Kidney epithelial cell (primary cell): ENCODE measurements around the gene SLC38A9. TPM values are rescaled to one million over a fixed set of nuclear protein-coding genes. Genes with fewer than 3 reads are reported as not detected.
"Not testable (repeated sequence)": the region's sequence is repeated elsewhere in the genome, so short reads cannot be mapped to it uniquely, and the experiment has no call there.

Experiments
- DNase-seq: peaks from one replicate; pipeline ENCODE4 v3.0.0-alpha.2; 2010; ENCODE audit warnings: low read depth
- H3K27me3 ChIP-seq: 2 replicates; pipeline ENCODE4 v1.6.0; 2011; ENCODE audit warnings: low read length; ENCODE audit not compliant: control insufficient read depth, insufficient read depth
- H3K36me3 ChIP-seq: 2 replicates; pipeline ENCODE4 v1.5.1; 2011; ENCODE audit warnings: low read length; ENCODE audit not compliant: control insufficient read depth, insufficient read depth
- H3K4me3 ChIP-seq: 2 replicates; pipeline ENCODE4 v1.5.1; 2011; ENCODE audit warnings: low read depth, mild to moderate bottlenecking, control low read depth, low read length
- total RNA-seq: library from RNA; depleted of rRNA; stranded (reverse); fragments of >200 nt; gene quantifications from 2 replicates; pipeline ENCODE4 v1.2.3, GENCODE V29; 2015
- TF ChIP-seq, protein P1 (sequence below): IDR thresholded peaks from 2 replicates; pipeline ENCODE4 v1.5.1; 2011; ENCODE audit warnings: mild to moderate bottlenecking, moderate library complexity, low read length, control low read depth, inconsistent platforms; ENCODE audit not compliant: insufficient read depth, poor library complexity, severe bottlenecking

The SLC38A9 gene
- total RNA-seq, 1 donor from 2014 or later: 21.5 TPM

DNA sequence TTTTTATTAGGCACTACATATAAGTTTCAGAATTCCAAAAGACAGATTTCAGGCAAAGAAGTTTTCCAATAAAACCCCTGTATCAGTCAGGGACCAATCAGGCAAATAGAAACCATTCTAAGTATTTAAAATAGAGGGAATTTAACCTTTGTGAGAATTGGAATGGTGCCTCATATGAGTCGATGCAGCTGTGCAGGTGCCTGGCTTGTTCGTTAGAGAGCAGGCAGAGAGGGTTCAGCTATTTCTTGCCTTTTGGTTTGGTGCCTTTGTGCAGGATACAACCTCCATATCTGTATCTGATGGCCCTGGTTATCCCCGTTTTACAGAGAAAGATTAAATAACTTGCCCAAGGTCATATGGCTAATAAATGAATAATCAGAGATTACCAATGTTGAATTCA is 19.7 kb upstream of the SLC38A9 start:
- TF ChIP-seq, protein P1, sequence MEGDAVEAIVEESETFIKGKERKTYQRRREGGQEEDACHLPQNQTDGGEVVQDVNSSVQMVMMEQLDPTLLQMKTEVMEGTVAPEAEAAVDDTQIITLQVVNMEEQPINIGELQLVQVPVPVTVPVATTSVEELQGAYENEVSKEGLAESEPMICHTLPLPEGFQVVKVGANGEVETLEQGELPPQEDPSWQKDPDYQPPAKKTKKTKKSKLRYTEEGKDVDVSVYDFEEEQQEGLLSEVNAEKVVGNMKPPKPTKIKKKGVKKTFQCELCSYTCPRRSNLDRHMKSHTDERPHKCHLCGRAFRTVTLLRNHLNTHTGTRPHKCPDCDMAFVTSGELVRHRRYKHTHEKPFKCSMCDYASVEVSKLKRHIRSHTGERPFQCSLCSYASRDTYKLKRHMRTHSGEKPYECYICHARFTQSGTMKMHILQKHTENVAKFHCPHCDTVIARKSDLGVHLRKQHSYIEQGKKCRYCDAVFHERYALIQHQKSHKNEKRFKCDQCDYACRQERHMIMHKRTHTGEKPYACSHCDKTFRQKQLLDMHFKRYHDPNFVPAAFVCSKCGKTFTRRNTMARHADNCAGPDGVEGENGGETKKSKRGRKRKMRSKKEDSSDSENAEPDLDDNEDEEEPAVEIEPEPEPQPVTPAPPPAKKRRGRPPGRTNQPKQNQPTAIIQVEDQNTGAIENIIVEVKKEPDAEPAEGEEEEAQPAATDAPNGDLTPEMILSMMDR: no peak
- DNase-seq: no peak
- Histone ChIP-seq H3K4me3 (no peak overlapping the region), H3K36me3 (no peaks in the 10 kb centered on the region), H3K27me3 (no peaks in the 10 kb centered on the region)

DNA sequence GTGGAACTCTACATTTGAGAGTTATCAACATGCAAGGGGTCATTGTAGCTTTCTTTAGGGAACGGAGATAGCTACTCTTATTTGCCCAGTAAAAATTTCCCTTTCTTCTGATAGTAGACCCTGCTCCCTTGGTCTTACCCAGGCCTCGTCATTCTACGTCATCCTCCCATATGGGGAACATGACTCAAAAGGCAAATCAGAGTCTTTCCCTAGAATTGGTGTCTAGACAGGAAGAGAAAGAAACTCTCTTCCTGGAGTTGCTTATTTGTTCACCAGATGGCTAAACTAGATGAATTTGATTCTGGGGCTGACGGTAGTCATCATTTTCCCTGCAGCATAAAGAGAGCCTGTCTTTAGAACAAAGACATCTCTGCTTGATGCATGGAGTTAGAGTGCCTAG is 12.2 kb upstream of the SLC38A9 start:
- Histone ChIP-seq H3K4me3 (no peak overlapping the region), H3K36me3 (no peaks in the 10 kb centered on the region), H3K27me3 (no peaks in the 10 kb centered on the region)
- no peak for DNase-seq
- TF ChIP-seq, protein P1: no peak

- H3K4me3 ChIP-seq: no peak overlapping the region
- H3K36me3 ChIP-seq: no peaks in the 10 kb centered on the region
- H3K27me3 ChIP-seq: no peaks in the 10 kb centered on the region
- TF ChIP-seq, protein P1: no peak
- DNase-seq: no peak
These were observed 8.1 kb upstream of the SLC38A9 start for GRCh38 chr5:55720188-55720703.

- H3K4me3 ChIP-seq, H3K36me3 ChIP-seq, DNase-seq, H3K27me3 ChIP-seq: not testable (repeated sequence)
These were observed 6.9 kb upstream of the SLC38A9 start for GRCh38 chr5:55719026-55719425.

- Histone ChIP-seq H3K36me3 (no peaks in the 10 kb centered on the region), H3K27me3 (no peaks in the 10 kb centered on the region), H3K4me3 (no peak overlapping the region)
- no peak for DNase-seq
- TF ChIP-seq, protein P1: no peak
These were observed 3.5 kb upstream of the SLC38A9 start for GRCh38 chr5:55715519-55716078.

DNA sequence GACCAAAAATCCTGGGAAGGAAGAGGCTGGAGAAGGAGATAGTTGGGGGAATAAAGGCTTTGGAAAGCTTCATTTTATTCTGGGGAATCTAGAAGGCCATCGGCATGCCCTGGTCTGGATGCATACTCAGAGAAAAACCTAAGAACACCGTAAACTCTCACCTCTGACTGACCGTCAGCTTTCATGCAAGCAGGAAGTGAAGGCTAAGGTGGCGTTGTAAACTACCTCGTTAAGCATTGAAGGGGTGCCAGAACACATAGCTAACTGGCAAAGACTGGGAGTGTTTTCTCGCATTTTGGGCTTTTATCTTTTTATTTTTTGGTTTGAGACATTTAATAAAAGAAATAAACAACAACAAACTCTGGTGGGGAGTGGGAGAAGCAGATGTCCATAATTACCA is 2.6 kb upstream of the SLC38A9 start:
- no peaks in the 10 kb centered on the region for H3K36me3 ChIP-seq
- TF ChIP-seq, protein P1: no peak
- no peaks in the 10 kb centered on the region for H3K27me3 ChIP-seq
- no peak for DNase-seq
- no peak overlapping the region for H3K4me3 ChIP-seq
